Measurements from ENCODE around the gene EPHA7. TPM values are rescaled to one million over a fixed set of nuclear protein-coding genes. Genes with fewer than 3 reads are reported as not detected.

The EPHA7 gene
- total RNA-seq, 1 experiment from 2014 or later, result 9.5 TPM

- Histone ChIP-seq H3K9ac (ENCODE audit: extremely low read depth, insufficient read length, low read length) (no peak overlapping the region), H3K27me3 (ENCODE audit: insufficient read depth, low read length) (no peaks in the 10 kb centered on the region), H2AK5ac (ENCODE audit: insufficient read length, low read length) (no peak overlapping the region), H3K23ac (ENCODE audit: insufficient read length, low read depth, low read length) (no peak overlapping the region), H3K4ac (ENCODE audit: low read depth, low read length) (no peak overlapping the region), H2BK20ac (ENCODE audit: low read depth, low read length, poor library complexity, severe bottlenecking) (no peak overlapping the region), H4K91ac (ENCODE audit: insufficient read length, low read depth, low read length) (no peak overlapping the region), H3T11ph (ENCODE audit: low read length) (no peak overlapping the region), H2BK120ac (ENCODE audit: low read depth, low read length, poor library complexity, severe bottlenecking) (no peak overlapping the region), H3K9me3 (ENCODE audit: control insufficient read depth, low read depth, low read length) (no peaks in the 10 kb centered on the region), H3K4me2 (ENCODE audit: insufficient read depth, insufficient read length, low read length) (no peak overlapping the region), H2AFZ (ENCODE audit: low read length) (no peak overlapping the region), H3K56ac (ENCODE audit: insufficient read length, low read depth, low read length) (no peak overlapping the region), H3K27ac (ENCODE audit: insufficient read length, low read depth, low read length) (no peak overlapping the region), H3K18ac (ENCODE audit: insufficient read length, low read depth, low read length) (no peak overlapping the region), H3K14ac (ENCODE audit: insufficient read depth, low read length) (no peak overlapping the region), H4K20me1 (ENCODE audit: control insufficient read depth, insufficient read depth, insufficient read length) (no peaks in the 10 kb centered on the region), H4K5ac (ENCODE audit: insufficient read length, low read depth, low read length) (no peak overlapping the region), H3K79me1 (ENCODE audit: insufficient read depth, low read depth, low read length, poor library complexity, severe bottlenecking) (no peaks in the 10 kb centered on the region), H2BK5ac (ENCODE audit: insufficient read length, low read length) (no peak overlapping the region), H4K8ac (replicated peaks; ENCODE audit: insufficient read length, low read depth, low read length) (no peak overlapping the region), H3K23me2 (ENCODE audit: insufficient read length, low read depth, low read length, poor library complexity, severe bottlenecking) (no peaks in the 10 kb centered on the region), H2BK15ac (ENCODE audit: low read depth, low read length) (no peak overlapping the region), H2BK12ac (ENCODE audit: insufficient read length, low read depth, low read length) (no peak overlapping the region), H3K4me1 (ENCODE audit: insufficient read depth, low read length) (peaks cover 2% of the 10 kb centered on the region; the same call in 1 of the 2 replicates), H3K79me2 (ENCODE audit: insufficient read depth, low read length) (no peaks in the 10 kb centered on the region)
- H3K9me3 Mint-ChIP-seq, result no peaks in the 10 kb centered on the region
- no peaks in the 10 kb centered on the region for H3K27me3 Mint-ChIP-seq (ENCODE audit: low read depth)
- no peak for TF ChIP-seq CTCF (conservative IDR thresholded peaks at IDR 0.05)
- H3K4me3 Mint-ChIP-seq, result no peak overlapping the region
- no peaks in the 10 kb centered on the region for H3K4me1 Mint-ChIP-seq
- no peak overlapping the region for H3K27ac Mint-ChIP-seq
- DNase-seq, result no peak
- no CpG with 5 or more reads among the region's 1 CpG for WGBS (ENCODE audit: extremely low coverage, insufficient read length, low lambda C conversion rate)
- H3K36me3 Mint-ChIP-seq (ENCODE audit: insufficient read depth in 1 of 3, low read depth in 3 of 3), result no peaks in the 10 kb centered on the region
These were observed 96.7 kb downstream of the EPHA7 start for GRCh38 chr6:93322651-93323050.

Data from H9 (cell line).